Activated naive CD4-positive, alpha-beta T cell (primary cell): ENCODE data around the gene LARGE1.
"Not testable (repeated sequence)": the region's sequence is repeated elsewhere in the genome, so short reads cannot be mapped to it uniquely, and the experiment has no call there.

ENCODE experiments used
- DNase-seq, 4 experiments: peaks; one replicate each; lab custom pipeline; 2025; lab: John Stamatoyannopoulos, UW

Gene LARGE1

GRCh38 chr22:33884829-33885228 is 35.4 kb downstream of the LARGE1 start:
- no peak for DNase-seq

DNA sequence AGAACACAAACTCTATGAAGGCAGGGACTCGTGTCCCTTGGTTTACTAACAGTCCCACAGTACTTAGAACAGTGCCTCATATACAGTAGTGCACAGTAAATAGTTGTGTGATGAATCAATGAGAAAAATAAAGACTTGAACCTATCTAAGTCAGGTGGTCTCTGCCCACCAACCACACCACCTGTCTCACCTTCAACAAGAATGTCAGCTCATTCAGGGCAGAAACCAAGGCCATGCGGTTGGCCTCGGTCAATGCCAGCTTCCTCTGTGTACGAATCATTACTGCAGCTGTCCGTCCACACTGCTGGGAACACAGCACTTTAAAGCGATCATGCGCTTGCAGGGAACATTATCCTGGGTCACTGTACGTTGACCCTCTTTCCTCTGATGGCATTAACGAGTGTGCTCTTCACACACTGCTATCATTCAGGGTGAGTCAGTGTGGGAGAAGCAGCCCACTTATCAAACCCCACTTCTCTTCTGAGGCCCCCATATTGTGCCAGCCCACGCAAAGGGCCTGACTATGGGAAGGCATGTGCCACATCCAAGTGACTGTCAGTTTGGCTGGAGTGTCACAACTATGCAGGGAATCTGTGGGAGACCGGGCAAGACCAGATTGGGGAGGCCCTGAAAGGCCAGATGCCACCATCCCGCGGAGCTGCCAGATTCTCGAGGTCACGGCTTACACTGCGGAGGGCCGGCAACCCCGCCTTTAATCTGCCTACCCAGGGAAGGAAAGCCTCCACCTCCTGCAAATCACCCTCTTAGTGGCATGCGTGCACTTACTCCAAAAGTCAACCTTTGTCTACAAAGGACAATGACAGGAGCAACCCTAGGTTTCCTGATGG is 36.1 kb downstream of the LARGE1 start:
- no peak for DNase-seq

GRCh38 chr22:33883561-33883960 is 36.7 kb downstream of the LARGE1 start:
- no peak for DNase-seq

GRCh38 chr22:33882991-33883390 is 37.3 kb downstream of the LARGE1 start:
- DNase-seq, result no peak

DNA sequence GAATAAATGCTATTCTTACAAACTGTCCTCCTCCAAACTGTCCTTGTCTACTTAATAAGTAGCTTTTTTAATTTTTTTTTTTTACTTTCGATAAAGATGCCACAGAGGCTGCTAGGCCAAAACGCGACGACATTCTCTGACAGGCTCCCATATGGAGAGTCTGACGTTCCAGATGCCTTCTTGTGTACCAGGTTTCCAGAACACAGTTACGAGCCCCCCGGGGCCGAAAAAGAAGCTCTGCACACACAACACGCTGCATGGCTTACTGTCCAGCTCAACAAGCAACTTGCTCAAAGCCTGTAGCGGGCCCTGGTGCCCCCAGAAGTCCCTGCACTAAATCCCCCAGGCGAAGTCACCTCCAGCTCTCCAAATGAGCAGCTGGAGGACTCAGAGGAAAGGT is 39.3 kb downstream of the LARGE1 start:
- no peak for DNase-seq

- no peak for DNase-seq
Measured at GRCh38 chr22:33879796-33880195, 40.5 kb downstream of the LARGE1 start.

DNA sequence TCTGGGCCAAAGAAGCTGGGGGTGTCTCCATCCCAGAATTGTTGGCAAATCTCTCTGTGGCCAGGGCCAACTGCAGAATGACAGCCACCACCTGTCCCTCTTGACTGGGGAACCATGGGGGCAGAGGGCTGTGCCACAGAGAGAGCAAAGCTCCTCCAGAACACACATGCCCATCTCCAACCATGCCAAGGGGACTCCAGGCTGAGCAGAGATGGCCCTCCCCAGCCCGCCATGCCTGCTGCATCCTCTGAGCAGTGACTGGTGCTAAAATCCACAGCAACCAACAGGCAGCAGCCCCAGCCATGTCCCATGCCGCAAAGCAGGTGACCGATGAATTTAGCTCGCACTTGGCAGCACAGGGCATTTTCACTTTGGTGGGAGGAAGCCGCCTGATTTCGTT is 45.0 kb downstream of the LARGE1 start:
- DNase-seq, result no peak

GRCh38 chr22:33874206-33874605 is 46.1 kb downstream of the LARGE1 start:
- DNase-seq, result no peak

GRCh38 chr22:33873666-33874065 is 46.6 kb downstream of the LARGE1 start:
- no peak for DNase-seq

GRCh38 chr22:33873186-33873585 is 47.1 kb downstream of the LARGE1 start:
- no peak for DNase-seq

DNA sequence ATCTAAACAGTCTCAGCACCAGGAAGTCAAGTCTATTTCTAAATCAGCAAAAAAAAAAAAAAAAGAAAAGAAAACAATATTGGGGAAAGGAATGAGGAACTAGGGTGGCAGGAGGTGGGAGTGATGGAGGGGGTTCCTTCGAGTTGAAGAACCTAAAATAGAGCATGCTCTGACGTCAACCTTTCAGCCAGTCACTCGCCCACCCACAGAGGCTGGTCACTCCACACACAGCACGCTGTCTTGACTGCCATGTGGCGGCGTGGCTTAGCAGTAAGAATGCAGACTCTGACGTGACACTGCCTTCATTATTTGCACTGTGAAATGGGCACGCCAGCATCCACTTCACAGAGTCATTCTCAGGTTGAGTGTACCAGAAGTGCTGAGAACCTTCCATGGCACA is 48.3 kb downstream of the LARGE1 start:
- no peak for DNase-seq

- DNase-seq, result no peak
Measured at GRCh38 chr22:33869946-33870345, 50.3 kb downstream of the LARGE1 start.

DNA sequence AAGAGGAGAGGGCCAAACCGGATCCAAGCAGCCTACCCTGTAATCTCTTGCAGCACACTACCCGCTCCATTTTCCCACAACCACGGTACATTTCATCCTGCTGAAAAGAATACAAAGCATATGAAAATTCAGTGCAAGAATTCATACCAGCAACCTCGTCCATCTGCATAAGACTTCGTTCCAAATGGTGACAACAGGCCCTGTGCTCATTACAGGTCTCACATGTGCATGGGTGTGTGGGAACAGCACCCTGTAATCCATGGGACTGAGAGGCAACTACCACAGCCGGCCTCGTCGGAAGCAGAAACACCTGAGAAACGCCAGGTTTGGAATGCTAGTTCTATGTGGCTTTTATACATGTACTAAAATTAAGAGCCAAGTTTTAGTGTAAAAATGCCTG is 52.3 kb downstream of the LARGE1 start:
- DNase-seq, result no peak

GRCh38 chr22:33867118-33867866 is 53.0 kb downstream of the LARGE1 start:
- no peak for DNase-seq

GRCh38 chr22:33866511-33866910 is 53.8 kb downstream of the LARGE1 start:
- no peak for DNase-seq

GRCh38 chr22:33865996-33866395 is 54.3 kb downstream of the LARGE1 start:
- DNase-seq, result no peak

- no peak for DNase-seq
Measured at GRCh38 chr22:33865248-33865647, 55.0 kb downstream of the LARGE1 start.

DNA sequence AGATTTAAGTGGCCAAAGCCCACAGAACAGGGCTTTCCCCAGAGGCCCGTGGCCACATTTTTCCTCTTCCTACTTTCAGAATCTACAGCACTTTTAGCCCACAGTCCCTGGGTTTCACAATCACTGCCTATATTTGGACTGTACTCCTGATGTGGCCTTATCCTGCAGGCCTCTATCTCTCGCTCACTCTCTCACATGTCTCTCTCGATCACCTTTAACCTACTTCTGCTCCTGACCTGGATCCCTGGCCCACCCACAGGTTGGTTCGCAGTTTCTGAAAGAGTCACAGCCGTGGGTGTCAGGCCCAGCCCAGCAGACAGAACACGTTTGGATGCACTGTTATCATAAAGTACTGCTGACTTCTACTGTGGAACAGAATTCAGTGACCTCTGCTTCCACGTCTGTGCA is 55.5 kb downstream of the LARGE1 start:
- DNase-seq, result no peak

DNA sequence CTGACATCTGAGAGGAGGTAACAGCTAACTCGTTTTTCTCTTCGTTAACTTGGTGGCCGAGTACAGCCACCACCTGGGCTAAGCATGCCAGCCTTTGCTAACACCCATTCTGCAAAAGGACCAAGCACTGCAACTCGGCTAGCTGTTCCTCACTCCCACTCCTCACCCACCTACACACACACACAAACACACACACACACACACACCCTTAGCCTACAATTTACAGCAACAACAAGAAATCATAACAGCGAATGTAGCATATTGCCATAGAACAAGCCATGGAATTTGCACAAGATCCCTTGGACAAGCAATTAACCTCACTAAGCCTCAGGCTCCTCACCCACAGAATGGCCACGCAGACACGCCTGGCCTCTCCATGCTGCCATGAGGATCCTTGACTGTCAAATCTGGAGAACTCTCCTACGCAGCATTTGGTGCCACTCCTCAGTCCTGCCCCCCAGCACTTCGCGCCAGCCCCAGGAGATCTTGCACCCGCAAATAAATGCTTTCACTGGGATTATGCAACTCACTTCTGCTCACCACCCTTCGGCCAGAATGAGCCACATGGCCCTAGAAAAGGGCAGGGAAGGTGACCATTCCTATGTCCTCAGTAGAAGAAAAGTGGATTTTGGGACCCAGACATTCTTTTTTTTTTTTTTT is 58.9 kb downstream of the LARGE1 start:
- DNase-seq, result no peak

GRCh38 chr22:33860386-33860785 is 59.9 kb downstream of the LARGE1 start:
- no peak for DNase-seq

GRCh38 chr22:33859311-33859710 is 61.0 kb downstream of the LARGE1 start:
- no peak for DNase-seq

- not testable (repeated sequence) for DNase-seq
Measured at GRCh38 chr22:33858653-33859052, 61.6 kb downstream of the LARGE1 start.

GRCh38 chr22:33857767-33858166 is 62.5 kb downstream of the LARGE1 start:
- DNase-seq, result not testable (repeated sequence)
